Astrocyte (in vitro differentiated cells and primary cell): ENCODE measurements around the gene RAD51B. TPM values are rescaled to one million over a fixed set of nuclear protein-coding genes. Genes with fewer than 3 reads are reported as not detected.

Experiments used
- DNase-seq: peaks from one replicate; pipeline ENCODE4 v3.0.0-alpha.2; 2010; ENCODE audit warnings: low read depth
- FAIRE-seq: peaks from 2 replicates; lab custom pipeline; 2011; peaks lifted over from hg19 to GRCh38; lab: Jason Lieb, UNC
- H2AFZ ChIP-seq: 2 replicates; pipeline ENCODE4 v1.6.0; 2012; ENCODE audit warnings: low read depth, low read length, inconsistent platforms
- H3K27ac ChIP-seq: 2 replicates; pipeline ENCODE4 v1.5.1; 2011; ENCODE audit warnings: low read depth, low read length, inconsistent platforms
- H3K27me3 ChIP-seq: 2 replicates; pipeline ENCODE4 v1.6.0; 2011; ENCODE audit warnings: low read length, inconsistent platforms; ENCODE audit not compliant: insufficient read depth
- H3K36me3 ChIP-seq: 2 replicates; pipeline ENCODE4 v1.5.1; 2011; ENCODE audit warnings: low read length, inconsistent platforms; ENCODE audit not compliant: insufficient read depth
- H3K4me1 ChIP-seq: 2 replicates; pipeline ENCODE4 v1.5.1; 2011; ENCODE audit warnings: low read length, inconsistent platforms; ENCODE audit not compliant: insufficient read depth
- H3K4me2 ChIP-seq: 2 replicates; pipeline ENCODE4 v1.6.0; 2012; ENCODE audit warnings: low read length, inconsistent platforms
- H3K4me3 ChIP-seq: 2 replicates; pipeline ENCODE4 v1.5.1; 2011; ENCODE audit warnings: low read depth, mild to moderate bottlenecking, low read length, inconsistent platforms; ENCODE audit not compliant: insufficient read depth
- H3K79me2 ChIP-seq: 2 replicates; pipeline ENCODE4 v1.6.0; 2012; ENCODE audit warnings: mild to moderate bottlenecking, low read length, inconsistent platforms; ENCODE audit not compliant: insufficient read depth
- H3K9ac ChIP-seq: 2 replicates; pipeline ENCODE4 v1.6.0; 2012; ENCODE audit warnings: mild to moderate bottlenecking, low read length, inconsistent platforms
- H3K9me3 ChIP-seq: 2 replicates; pipeline ENCODE4 v1.5.1; 2012; ENCODE audit warnings: low read depth, mild to moderate bottlenecking, low read length, inconsistent platforms; ENCODE audit not compliant: insufficient read depth
- H4K20me1 ChIP-seq: 2 replicates; pipeline ENCODE4 v1.6.0; 2012; ENCODE audit warnings: low read length, inconsistent platforms; ENCODE audit not compliant: insufficient read depth
- H3K27ac Mint-ChIP-seq: one replicate; pipeline ENCODE4 v1.8.0; 2021; ENCODE audit warnings: mild to moderate bottlenecking, mixed read lengths; ENCODE audit not compliant: unreplicated experiment
- H3K27me3 Mint-ChIP-seq: one replicate; pipeline ENCODE4 v1.8.0; 2021; ENCODE audit warnings: low read depth, mixed read lengths; ENCODE audit not compliant: unreplicated experiment
- H3K36me3 Mint-ChIP-seq: one replicate; pipeline ENCODE4 v1.8.0; 2021; ENCODE audit warnings: low read depth, mixed read lengths; ENCODE audit not compliant: unreplicated experiment
- H3K4me1 Mint-ChIP-seq: one replicate; pipeline ENCODE4 v1.8.0; 2021; ENCODE audit warnings: low read depth, mixed read lengths; ENCODE audit not compliant: unreplicated experiment
- H3K4me3 Mint-ChIP-seq: one replicate; pipeline ENCODE4 v1.8.0; 2021; ENCODE audit warnings: mild to moderate bottlenecking, moderate library complexity, mixed read lengths; ENCODE audit not compliant: unreplicated experiment
- H3K9me3 Mint-ChIP-seq: one replicate; pipeline ENCODE4 v1.8.0; 2021; ENCODE audit warnings: mild to moderate bottlenecking, mixed read lengths; ENCODE audit not compliant: unreplicated experiment
- EZH2 ChIP-seq: IDR thresholded peaks from 2 replicates; pipeline ENCODE4 v1.6.1; 2012; ENCODE audit warnings: mild to moderate bottlenecking, low read length, inconsistent platforms; ENCODE audit not compliant: insufficient read depth
- total RNA-seq: library from RNA; stranded (reverse); gene quantifications from 2 replicates; pipeline ENCODE4 v1.2.1, GENCODE V29; 2021
- TF ChIP-seq, protein P1 (sequence below): IDR thresholded peaks from 2 replicates; pipeline ENCODE4 v1.5.1; 2011; ENCODE audit warnings: low read depth, mild to moderate bottlenecking, inconsistent platforms, low read length, moderate library complexity; ENCODE audit not compliant: insufficient read depth

The RAD51B gene
- total RNA-seq, 1 donor from 2014 or later, result 10.8 TPM

DNA sequence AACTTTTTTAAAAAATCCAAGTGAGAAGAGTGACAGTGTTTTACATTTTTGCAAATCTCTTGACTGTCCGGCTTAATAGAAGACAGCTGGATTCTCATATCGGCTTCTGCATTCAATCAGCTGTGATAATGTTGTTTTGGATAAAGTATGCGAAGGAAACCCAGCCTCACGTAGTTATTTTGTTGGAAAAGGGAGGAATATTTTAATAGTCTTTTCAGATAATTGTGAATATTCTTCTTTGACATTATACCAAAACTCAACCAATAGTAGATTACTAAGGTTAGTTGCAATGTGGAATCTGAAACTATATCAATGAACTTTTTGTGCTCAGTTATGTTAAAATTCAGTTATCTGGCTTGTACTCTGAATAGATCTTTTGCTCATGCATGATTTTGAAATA, 696.8 kb downstream of the RAD51B start:
- no peak for FAIRE-seq
- DNase-seq, result no peak
- Histone ChIP-seq H4K20me1 (no peaks in the 10 kb centered on the region), H3K27me3 (no peaks in the 10 kb centered on the region), H3K79me2 (no peaks in the 10 kb centered on the region), H3K4me3 (no peak overlapping the region), H3K36me3 (no peaks in the 10 kb centered on the region), H3K4me2 (no peak overlapping the region), H3K4me1 (peaks cover 4% of the 10 kb centered on the region), H3K9ac (no peak overlapping the region), H2AFZ (no peak overlapping the region), H3K27ac (no peak overlapping the region), H3K9me3 (no peaks in the 10 kb centered on the region)
- no peak overlapping the region for H3K4me3 Mint-ChIP-seq
- H3K27me3 Mint-ChIP-seq, result no peaks in the 10 kb centered on the region
- TF ChIP-seq, protein P1, sequence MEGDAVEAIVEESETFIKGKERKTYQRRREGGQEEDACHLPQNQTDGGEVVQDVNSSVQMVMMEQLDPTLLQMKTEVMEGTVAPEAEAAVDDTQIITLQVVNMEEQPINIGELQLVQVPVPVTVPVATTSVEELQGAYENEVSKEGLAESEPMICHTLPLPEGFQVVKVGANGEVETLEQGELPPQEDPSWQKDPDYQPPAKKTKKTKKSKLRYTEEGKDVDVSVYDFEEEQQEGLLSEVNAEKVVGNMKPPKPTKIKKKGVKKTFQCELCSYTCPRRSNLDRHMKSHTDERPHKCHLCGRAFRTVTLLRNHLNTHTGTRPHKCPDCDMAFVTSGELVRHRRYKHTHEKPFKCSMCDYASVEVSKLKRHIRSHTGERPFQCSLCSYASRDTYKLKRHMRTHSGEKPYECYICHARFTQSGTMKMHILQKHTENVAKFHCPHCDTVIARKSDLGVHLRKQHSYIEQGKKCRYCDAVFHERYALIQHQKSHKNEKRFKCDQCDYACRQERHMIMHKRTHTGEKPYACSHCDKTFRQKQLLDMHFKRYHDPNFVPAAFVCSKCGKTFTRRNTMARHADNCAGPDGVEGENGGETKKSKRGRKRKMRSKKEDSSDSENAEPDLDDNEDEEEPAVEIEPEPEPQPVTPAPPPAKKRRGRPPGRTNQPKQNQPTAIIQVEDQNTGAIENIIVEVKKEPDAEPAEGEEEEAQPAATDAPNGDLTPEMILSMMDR, result no peak
- no peak for TF ChIP-seq EZH2
- H3K36me3 Mint-ChIP-seq, result no peaks in the 10 kb centered on the region
- H3K9me3 Mint-ChIP-seq, result no peaks in the 10 kb centered on the region
- H3K27ac Mint-ChIP-seq, result no peak overlapping the region
- H3K4me1 Mint-ChIP-seq, result peaks cover 16% of the 10 kb centered on the region

DNA sequence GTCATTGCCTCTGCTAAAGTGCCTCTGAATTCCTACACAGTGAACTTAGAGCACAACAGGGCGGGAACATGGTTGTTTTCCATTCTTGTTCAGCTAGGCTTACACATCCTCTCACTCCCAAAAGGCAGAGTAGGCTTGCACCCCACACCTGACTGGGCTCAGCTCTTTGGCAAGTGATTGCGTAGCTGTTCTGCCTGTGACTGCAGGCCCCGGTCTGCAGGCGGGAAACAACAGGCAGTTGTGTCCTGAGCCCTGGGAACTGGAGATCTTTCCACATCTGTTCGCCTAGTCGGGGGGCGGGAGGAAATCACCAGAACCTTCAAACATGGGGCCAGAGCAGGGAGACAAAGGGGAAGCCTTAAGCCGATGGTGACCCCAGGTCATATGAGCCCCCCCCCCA, 698.6 kb downstream of the RAD51B start:
- no peak overlapping the region for H3K27ac Mint-ChIP-seq
- FAIRE-seq, result no peak
- H3K4me1 Mint-ChIP-seq, result peaks cover 27% of the 10 kb centered on the region

More for the DNA sequence above, 698.6 kb downstream of the RAD51B start:
- H3K4me3 Mint-ChIP-seq, result no peak overlapping the region
- TF ChIP-seq EZH2, result no peak
- TF ChIP-seq, protein P1, result no peak
- H3K36me3 ChIP-seq, result no peaks in the 10 kb centered on the region
- H3K27me3 Mint-ChIP-seq, result no peaks in the 10 kb centered on the region
- H3K79me2 ChIP-seq, result no peaks in the 10 kb centered on the region
- no peak overlapping the region for H3K27ac ChIP-seq
- no peak overlapping the region for H3K9ac ChIP-seq
- H3K4me1 ChIP-seq, result peaks cover 4% of the 10 kb centered on the region
- no peak overlapping the region for H2AFZ ChIP-seq
- no peaks in the 10 kb centered on the region for H4K20me1 ChIP-seq
- H3K27me3 ChIP-seq, result no peaks in the 10 kb centered on the region
- no peaks in the 10 kb centered on the region for H3K9me3 Mint-ChIP-seq
- H3K36me3 Mint-ChIP-seq, result no peaks in the 10 kb centered on the region
- H3K4me2 ChIP-seq, result no peak overlapping the region
- H3K9me3 ChIP-seq, result no peaks in the 10 kb centered on the region
- H3K4me3 ChIP-seq, result no peak overlapping the region
- DNase-seq, result no peak
